ENCODE data around the gene TGFB1I1.
"Not testable (repeated sequence)": the region's sequence is repeated elsewhere in the genome, so short reads cannot be mapped to it uniquely, and the experiment has no call there.

Gene TGFB1I1

GRCh38 chr16:31439519-31439918 lies 32.4 kb upstream of the TGFB1I1 start:
- no peaks in the 10 kb centered on the region for H3K27me3 Mint-ChIP-seq (ENCODE audit: low read depth)
- H3K27ac Mint-ChIP-seq, result no peak overlapping the region
- H3K4me1 Mint-ChIP-seq (ENCODE audit: low read depth), result peaks cover 13% of the 10 kb centered on the region
- H3K36me3 Mint-ChIP-seq (ENCODE audit: low read depth), result no peaks in the 10 kb centered on the region
- H3K9me3 Mint-ChIP-seq, result no peaks in the 10 kb centered on the region
- H3K4me3 Mint-ChIP-seq, result no peak overlapping the region

- Mint-ChIP-seq H3K9me3 (no peaks in the 10 kb centered on the region), H3K27me3 (ENCODE audit: low read depth) (peaks cover 5% of the 10 kb centered on the region), H3K36me3 (ENCODE audit: low read depth) (no peaks in the 10 kb centered on the region), H3K27ac (no peak overlapping the region), H3K4me3 (no peak overlapping the region), H3K4me1 (ENCODE audit: low read depth) (peaks cover 14% of the 10 kb centered on the region)
Observed at GRCh38 chr16:31440516-31441184, 31.3 kb upstream of the TGFB1I1 start.

- Mint-ChIP-seq H3K36me3 (ENCODE audit: low read depth) (no peaks in the 10 kb centered on the region), H3K27ac (peak overlapping the region; percentile 21), H3K4me3 (peak overlapping the region; percentile 77), H3K27me3 (ENCODE audit: low read depth) (peaks cover 5% of the 10 kb centered on the region), H3K9me3 (no peaks in the 10 kb centered on the region), H3K4me1 (ENCODE audit: low read depth) (peaks cover 17% of the 10 kb centered on the region)
Observed at GRCh38 chr16:31441956-31442355, 30.0 kb upstream of the TGFB1I1 start.

- peaks cover 10% of the 10 kb centered on the region for H3K4me1 Mint-ChIP-seq (ENCODE audit: low read depth)
- not testable (repeated sequence) for H3K27me3 Mint-ChIP-seq (ENCODE audit: low read depth); H3K27ac Mint-ChIP-seq; H3K9me3 Mint-ChIP-seq; H3K4me3 Mint-ChIP-seq; H3K36me3 Mint-ChIP-seq (ENCODE audit: low read depth)
Observed at GRCh38 chr16:31445931-31446330, 26.0 kb upstream of the TGFB1I1 start.

GRCh38 chr16:31451201-31451600 lies 20.8 kb upstream of the TGFB1I1 start:
- peaks cover 20% of the 10 kb centered on the region for H3K4me1 Mint-ChIP-seq (ENCODE audit: low read depth)
- peaks cover 7% of the 10 kb centered on the region for H3K36me3 Mint-ChIP-seq (ENCODE audit: low read depth)
- no peaks in the 10 kb centered on the region for H3K27me3 Mint-ChIP-seq (ENCODE audit: low read depth)
- H3K4me3 Mint-ChIP-seq, result no peak overlapping the region
- H3K9me3 Mint-ChIP-seq, result no peaks in the 10 kb centered on the region
- H3K27ac Mint-ChIP-seq, result no peak overlapping the region

GRCh38 chr16:31451681-31452351 lies 20.1 kb upstream of the TGFB1I1 start:
- H3K27me3 Mint-ChIP-seq (ENCODE audit: low read depth), result no peaks in the 10 kb centered on the region
- no peak overlapping the region for H3K27ac Mint-ChIP-seq
- H3K9me3 Mint-ChIP-seq, result no peaks in the 10 kb centered on the region
- no peak overlapping the region for H3K4me3 Mint-ChIP-seq
- H3K36me3 Mint-ChIP-seq (ENCODE audit: low read depth), result peaks cover 9% of the 10 kb centered on the region
- H3K4me1 Mint-ChIP-seq (ENCODE audit: low read depth), result peaks cover 24% of the 10 kb centered on the region

- Mint-ChIP-seq H3K27me3 (ENCODE audit: low read depth) (no peaks in the 10 kb centered on the region), H3K4me1 (ENCODE audit: low read depth) (peaks cover 28% of the 10 kb centered on the region), H3K9me3 (no peaks in the 10 kb centered on the region), H3K27ac (no peak overlapping the region), H3K4me3 (no peak overlapping the region), H3K36me3 (ENCODE audit: low read depth) (peaks cover 9% of the 10 kb centered on the region)
Observed at GRCh38 chr16:31452631-31453106, 19.3 kb upstream of the TGFB1I1 start.

GRCh38 chr16:31453255-31454204 lies 18.4 kb upstream of the TGFB1I1 start:
- no peak overlapping the region for H3K27ac Mint-ChIP-seq

GRCh38 chr16:31455601-31456314 lies 16.2 kb upstream of the TGFB1I1 start:
- H3K4me3 Mint-ChIP-seq, result no peak overlapping the region
- H3K27ac Mint-ChIP-seq, result peak overlapping the region; percentile 34
- H3K9me3 Mint-ChIP-seq, result no peaks in the 10 kb centered on the region
- H3K27me3 Mint-ChIP-seq (ENCODE audit: low read depth), result no peaks in the 10 kb centered on the region
- peaks cover 40% of the 10 kb centered on the region for H3K4me1 Mint-ChIP-seq (ENCODE audit: low read depth)
- peaks cover 9% of the 10 kb centered on the region for H3K36me3 Mint-ChIP-seq (ENCODE audit: low read depth)

More at GRCh38 chr16:31453255-31454204, 18.4 kb upstream of the TGFB1I1 start:
- Mint-ChIP-seq H3K4me3 (no peak overlapping the region), H3K36me3 (ENCODE audit: low read depth) (peaks cover 9% of the 10 kb centered on the region), H3K9me3 (no peaks in the 10 kb centered on the region), H3K4me1 (ENCODE audit: low read depth) (peaks cover 34% of the 10 kb centered on the region), H3K27me3 (ENCODE audit: low read depth) (no peaks in the 10 kb centered on the region)

GRCh38 chr16:31456988-31457360 lies 15.0 kb upstream of the TGFB1I1 start:
- peak overlapping the region; percentile 87 for H3K4me3 Mint-ChIP-seq
- no peak overlapping the region for H3K27ac Mint-ChIP-seq
- peaks cover 9% of the 10 kb centered on the region for H3K36me3 Mint-ChIP-seq (ENCODE audit: low read depth)
- H3K27me3 Mint-ChIP-seq (ENCODE audit: low read depth), result no peaks in the 10 kb centered on the region
- peaks cover 39% of the 10 kb centered on the region for H3K4me1 Mint-ChIP-seq (ENCODE audit: low read depth)
- no peaks in the 10 kb centered on the region for H3K9me3 Mint-ChIP-seq

- peaks cover 13% of the 10 kb centered on the region for H3K36me3 Mint-ChIP-seq (ENCODE audit: low read depth)
- no peaks in the 10 kb centered on the region for H3K9me3 Mint-ChIP-seq
- peak overlapping the region; percentile 96 for H3K27ac Mint-ChIP-seq
- H3K4me3 Mint-ChIP-seq, result peak overlapping the region; percentile 87
- peaks cover 39% of the 10 kb centered on the region for H3K4me1 Mint-ChIP-seq (ENCODE audit: low read depth)
- no peaks in the 10 kb centered on the region for H3K27me3 Mint-ChIP-seq (ENCODE audit: low read depth)
Observed at GRCh38 chr16:31458073-31458843, 13.7 kb upstream of the TGFB1I1 start.

GRCh38 chr16:31458844-31459686 lies 12.9 kb upstream of the TGFB1I1 start, which contains the start of gene ARMC5:
ARMC5 (plus strand) TSS chr16:31459501; CDS start chr16:31459525, 24 bp downstream.
- H3K27me3 Mint-ChIP-seq (ENCODE audit: low read depth), result no peaks in the 10 kb centered on the region
- H3K9me3 Mint-ChIP-seq, result no peaks in the 10 kb centered on the region
- peak within 1 kb of the TSS; percentile 96 for H3K27ac Mint-ChIP-seq
- H3K36me3 Mint-ChIP-seq (ENCODE audit: low read depth), result peaks cover 15% of the 10 kb centered on the region
- peak within 1 kb of the TSS; percentile 87 for H3K4me3 Mint-ChIP-seq
- H3K4me1 Mint-ChIP-seq (ENCODE audit: low read depth), result peaks cover 35% of the 10 kb centered on the region

Measured in T-helper 1 cell treated with Interleukin-12 subunit alpha and Interleukin-12 subunit beta and Interleukin-4 antibody, amounts not matched to agents 30 μg/mL and 1 μg/mL, for 36 hours (primary cell).